Panc1 (cell line): ENCODE results near the gene FCSK.

Experiments
- CTCF ChIP-seq: fragments of 450-650 bp; IDR thresholded peaks from 2 replicates; pipeline ENCODE4 v1.5.1; 2017; ENCODE audit warnings: mild to moderate bottlenecking
- REST ChIP-seq, 2 experiments: IDR thresholded peaks; 2 replicates each; pipeline ENCODE4 v1.6.1; 2011 to 2012; ENCODE audit warnings: low read depth in 2 of 2, control low read depth in 1 of 2, low read length in 1 of 2, mild to moderate bottlenecking in 1 of 2, moderate library complexity in 1 of 2; ENCODE audit not compliant: insufficient read depth in 1 of 2

GRCh38 chr16:70410734-70411133 lies 43.7 kb upstream of the FCSK start:
- TF ChIP-seq CTCF (no peak), REST (IDR thresholded peaks at IDR 0.05; ENCODE audit: insufficient read depth in 1 of 2, low read depth in 2 of 2, low read length in 1 of 2) (no peak)
